H9 (cell line): ENCODE measurements around the gene SLC12A5. TPM values are rescaled to one million over a fixed set of nuclear protein-coding genes. Genes with fewer than 3 reads are reported as not detected.

Source experiments
- DNase-seq: peaks from one replicate; pipeline ENCODE4 v3.0.0-alpha.2; 2017
- H2AFZ ChIP-seq: one replicate; pipeline ENCODE4 v1.6.1; 2013; ENCODE audit warnings: mild to moderate bottlenecking, low read length, control low read depth, moderate library complexity
- H2AK5ac ChIP-seq: 2 replicates; pipeline ENCODE4 v1.6.1; 2013; ENCODE audit warnings: low read length, control low read depth, mixed read lengths; ENCODE audit not compliant: insufficient read length
- H2BK120ac ChIP-seq: one replicate; pipeline ENCODE4 v1.6.1; 2013; ENCODE audit warnings: low read depth, mild to moderate bottlenecking, low read length, control low read depth, inconsistent platforms; ENCODE audit not compliant: poor library complexity, severe bottlenecking
- H2BK12ac ChIP-seq: 2 replicates; pipeline ENCODE4 v1.6.1; 2013; ENCODE audit warnings: low read length, control low read depth, mixed read lengths, low read depth; ENCODE audit not compliant: insufficient read length
- H2BK15ac ChIP-seq: 2 replicates; pipeline ENCODE4 v1.6.1; 2013; ENCODE audit warnings: low read depth, low read length, control low read depth
- H2BK20ac ChIP-seq: one replicate; pipeline ENCODE4 v1.6.1; 2013; ENCODE audit warnings: low read depth, mild to moderate bottlenecking, low read length, control low read depth, inconsistent platforms; ENCODE audit not compliant: poor library complexity, severe bottlenecking
- H2BK5ac ChIP-seq: 2 replicates; pipeline ENCODE4 v1.6.1; 2013; ENCODE audit warnings: low read length, control low read depth, mixed read lengths; ENCODE audit not compliant: insufficient read length
- H3K14ac ChIP-seq: 2 replicates; pipeline ENCODE4 v1.6.1; 2013; ENCODE audit warnings: low read length, control low read depth; ENCODE audit not compliant: insufficient read depth
- H3K18ac ChIP-seq: 2 replicates; pipeline ENCODE4 v1.6.1; 2013; ENCODE audit warnings: low read depth, mild to moderate bottlenecking, mixed read lengths, low read length, control low read depth; ENCODE audit not compliant: insufficient read length
- H3K23ac ChIP-seq: 2 replicates; pipeline ENCODE4 v1.6.1; 2013; ENCODE audit warnings: low read length, control low read depth, mixed read lengths, low read depth; ENCODE audit not compliant: insufficient read length
- H3K23me2 ChIP-seq: 2 replicates; pipeline ENCODE4 v1.6.1; 2013; ENCODE audit warnings: low read depth, mild to moderate bottlenecking, mixed read lengths, low read length, control low read depth; ENCODE audit not compliant: insufficient read length, poor library complexity, severe bottlenecking
- H3K27ac ChIP-seq: 2 replicates; pipeline ENCODE4 v1.5.1; 2013; ENCODE audit warnings: low read length, control low read depth, mixed read lengths, low read depth; ENCODE audit not compliant: insufficient read length
- H3K27me3 ChIP-seq: 2 replicates; pipeline ENCODE4 v1.6.1; 2013; ENCODE audit warnings: low read length, control low read depth, inconsistent platforms; ENCODE audit not compliant: insufficient read depth
- H3K4ac ChIP-seq: 2 replicates; pipeline ENCODE4 v1.6.1; 2013; ENCODE audit warnings: low read depth, mild to moderate bottlenecking, control low read depth, inconsistent platforms, low read length, moderate library complexity
- H3K4me1 ChIP-seq: 2 replicates; pipeline ENCODE4 v1.6.1; 2013; ENCODE audit warnings: low read length, control low read depth, inconsistent platforms; ENCODE audit not compliant: insufficient read depth
- H3K4me2 ChIP-seq: 2 replicates; pipeline ENCODE4 v1.6.1; 2013; ENCODE audit warnings: low read length, control low read depth, mixed read lengths; ENCODE audit not compliant: insufficient read length, insufficient read depth
- H3K56ac ChIP-seq: 2 replicates; pipeline ENCODE4 v1.6.1; 2013; ENCODE audit warnings: low read depth, mild to moderate bottlenecking, mixed read lengths, low read length, control low read depth; ENCODE audit not compliant: insufficient read length
- H3K79me1 ChIP-seq: 2 replicates; pipeline ENCODE4 v1.6.1; 2013; ENCODE audit warnings: low read depth, mild to moderate bottlenecking, moderate library complexity, low read length, control low read depth, inconsistent platforms; ENCODE audit not compliant: insufficient read depth, poor library complexity, severe bottlenecking
- H3K79me2 ChIP-seq: 2 replicates; pipeline ENCODE4 v1.6.1; 2013; ENCODE audit warnings: low read length, control low read depth, inconsistent platforms; ENCODE audit not compliant: insufficient read depth
- H3K9ac ChIP-seq: 2 replicates; pipeline ENCODE4 v1.6.1; 2013; ENCODE audit warnings: low read length, control low read depth, mixed read lengths; ENCODE audit not compliant: insufficient read length; ENCODE audit errors: extremely low read depth
- H3K9me3 ChIP-seq: one replicate; pipeline ENCODE4 v1.6.1; 2013; ENCODE audit warnings: low read depth, low read length, inconsistent platforms; ENCODE audit not compliant: control insufficient read depth
- H3T11ph ChIP-seq: one replicate; pipeline ENCODE4 v1.6.1; 2013; ENCODE audit warnings: mild to moderate bottlenecking, low read length, control low read depth, inconsistent platforms
- H4K20me1 ChIP-seq: one replicate; pipeline ENCODE4 v1.6.1; 2013; ENCODE audit not compliant: control insufficient read depth, insufficient read length, insufficient read depth
- H4K5ac ChIP-seq: 2 replicates; pipeline ENCODE4 v1.6.1; 2013; ENCODE audit warnings: low read depth, mild to moderate bottlenecking, mixed read lengths, low read length, control low read depth; ENCODE audit not compliant: insufficient read length
- H4K8ac ChIP-seq: replicated peaks from 2 replicates; pipeline ENCODE4 v1.6.1; 2013; ENCODE audit warnings: low read length, control low read depth, mixed read lengths, low read depth; ENCODE audit not compliant: insufficient read length
- H4K91ac ChIP-seq: 2 replicates; pipeline ENCODE4 v1.6.1; 2013; ENCODE audit warnings: low read depth, mild to moderate bottlenecking, moderate library complexity, mixed read lengths, low read length, control low read depth; ENCODE audit not compliant: insufficient read length
- H3K27ac Mint-ChIP-seq, 3 experiments: 2 replicates in 2 of 3; 3 replicates in 1 of 3; pipeline ENCODE4 v1.8.0; 2020 to 2021; ENCODE audit warnings: mixed read lengths in 3 of 3, mild to moderate bottlenecking in 1 of 3, moderate library complexity in 1 of 3
- H3K27me3 Mint-ChIP-seq: 2 replicates; pipeline ENCODE4 v1.8.0; 2021; ENCODE audit warnings: low read depth, mild to moderate bottlenecking, moderate library complexity, mixed read lengths
- H3K36me3 Mint-ChIP-seq, 3 experiments: 2 replicates in 2 of 3; 3 replicates in 1 of 3; pipeline ENCODE4 v1.8.0; 2020 to 2021; ENCODE audit warnings: low read depth in 3 of 3, mixed read lengths in 3 of 3; ENCODE audit not compliant: insufficient read depth in 1 of 3
- H3K4me1 Mint-ChIP-seq, 2 experiments: 2 replicates each; pipeline ENCODE4 v1.8.0; 2020; ENCODE audit warnings: mixed read lengths in 2 of 2
- H3K4me3 Mint-ChIP-seq, 2 experiments: 2 replicates in 1 of 2; 3 replicates in 1 of 2; pipeline ENCODE4 v1.8.0; 2020 to 2021; ENCODE audit warnings: mild to moderate bottlenecking in 2 of 2, mixed read lengths in 2 of 2, moderate library complexity in 1 of 2
- H3K9me3 Mint-ChIP-seq, 2 experiments: 2 replicates in 1 of 2; 3 replicates in 1 of 2; pipeline ENCODE4 v1.8.0; 2020; ENCODE audit warnings: mild to moderate bottlenecking in 2 of 2, mixed read lengths in 2 of 2, moderate library complexity in 1 of 2
- WGBS: extraction: QIAGEN DNeasy Blood & Tissue Kit; methylation state at CpG from one replicate; pipeline ENCODE4 v1.1.7; 2013; ENCODE audit warnings: missing lambda C conversion rate, low lambda C conversion rate, mixed read lengths; ENCODE audit not compliant: insufficient read length; ENCODE audit errors: extremely low coverage; 5-methylcytosine and 5-hydroxymethylcytosine counted together
- total RNA-seq: library from RNA; stranded (reverse); gene quantifications from 2 replicates; pipeline ENCODE4 v1.2.1, GENCODE V29; 2021
- TF ChIP-seq, protein P1 (sequence below): fragments of 200-600 bp; sonication (generic); conservative IDR thresholded peaks from 3 replicates; pipeline ENCODE4 v1.8.0; 2021; ENCODE audit warnings: antibody characterized with exemption, mild to moderate bottlenecking

SLC12A5 gene
- total RNA-seq, 1 experiment from 2014 or later = 8.7 TPM

DNA sequence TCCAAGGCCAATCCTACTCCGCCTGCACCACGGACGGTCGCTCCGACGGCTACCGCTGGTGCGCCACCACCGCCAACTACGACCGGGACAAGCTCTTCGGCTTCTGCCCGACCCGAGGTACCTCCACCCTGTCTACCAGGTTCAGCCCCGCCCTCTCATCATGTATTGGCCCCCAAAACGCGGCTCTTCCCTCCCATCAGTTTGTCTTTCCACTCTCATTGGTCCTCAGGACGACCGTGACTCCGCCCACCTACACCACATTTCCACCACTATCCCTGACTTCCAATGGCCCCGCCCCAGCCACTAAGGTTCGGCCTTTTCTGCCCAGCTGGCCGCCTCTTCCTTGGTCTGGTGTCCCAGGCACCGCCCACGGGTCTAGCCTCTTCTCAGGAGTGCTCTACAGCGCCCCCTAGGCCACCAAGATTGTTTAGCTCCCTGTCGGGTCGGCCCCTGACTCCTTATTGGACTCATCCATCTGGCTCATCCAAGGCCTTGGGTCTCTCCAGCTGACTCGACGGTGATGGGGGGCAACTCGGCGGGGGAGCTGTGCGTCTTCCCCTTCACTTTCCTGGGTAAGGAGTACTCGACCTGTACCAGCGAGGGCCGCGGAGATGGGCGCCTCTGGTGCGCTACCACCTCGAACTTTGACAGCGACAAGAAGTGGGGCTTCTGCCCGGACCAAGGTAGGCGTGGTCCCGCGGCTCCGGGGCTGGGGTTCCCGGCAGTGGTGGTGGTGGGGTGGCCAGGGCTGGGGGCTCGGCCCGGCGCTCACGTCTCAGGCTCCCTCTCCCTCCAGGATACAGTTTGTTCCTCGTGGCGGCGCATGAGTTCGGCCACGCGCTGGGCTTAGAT lies 17.2 kb upstream of the SLC12A5 start:
- TF ChIP-seq, protein P1, sequence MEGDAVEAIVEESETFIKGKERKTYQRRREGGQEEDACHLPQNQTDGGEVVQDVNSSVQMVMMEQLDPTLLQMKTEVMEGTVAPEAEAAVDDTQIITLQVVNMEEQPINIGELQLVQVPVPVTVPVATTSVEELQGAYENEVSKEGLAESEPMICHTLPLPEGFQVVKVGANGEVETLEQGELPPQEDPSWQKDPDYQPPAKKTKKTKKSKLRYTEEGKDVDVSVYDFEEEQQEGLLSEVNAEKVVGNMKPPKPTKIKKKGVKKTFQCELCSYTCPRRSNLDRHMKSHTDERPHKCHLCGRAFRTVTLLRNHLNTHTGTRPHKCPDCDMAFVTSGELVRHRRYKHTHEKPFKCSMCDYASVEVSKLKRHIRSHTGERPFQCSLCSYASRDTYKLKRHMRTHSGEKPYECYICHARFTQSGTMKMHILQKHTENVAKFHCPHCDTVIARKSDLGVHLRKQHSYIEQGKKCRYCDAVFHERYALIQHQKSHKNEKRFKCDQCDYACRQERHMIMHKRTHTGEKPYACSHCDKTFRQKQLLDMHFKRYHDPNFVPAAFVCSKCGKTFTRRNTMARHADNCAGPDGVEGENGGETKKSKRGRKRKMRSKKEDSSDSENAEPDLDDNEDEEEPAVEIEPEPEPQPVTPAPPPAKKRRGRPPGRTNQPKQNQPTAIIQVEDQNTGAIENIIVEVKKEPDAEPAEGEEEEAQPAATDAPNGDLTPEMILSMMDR = peak; percentile 82
- Histone ChIP-seq H3K23ac (no peak overlapping the region), H3K23me2 (peaks cover 6% of the 10 kb centered on the region), H2BK15ac (no peak overlapping the region), H4K5ac (no peak overlapping the region), H4K20me1 (no peaks in the 10 kb centered on the region), H3K79me1 (no peaks in the 10 kb centered on the region), H3K4ac (no peak overlapping the region), H3K18ac (no peak overlapping the region), H3K4me2 (no peak overlapping the region), H4K91ac (no peak overlapping the region), H3K14ac (no peak overlapping the region; the same call in 1 of the 2 replicates), H3K9ac (no peak overlapping the region), H3T11ph (no peak overlapping the region), H3K79me2 (no peaks in the 10 kb centered on the region), H2AFZ (no peak overlapping the region), H2BK5ac (no peak overlapping the region), H2AK5ac (no peak overlapping the region), H3K27ac (no peak overlapping the region), H3K27me3 (no peaks in the 10 kb centered on the region; the same call in 1 of the 2 replicates), H2BK12ac (no peak overlapping the region), H2BK20ac (no peak overlapping the region), H2BK120ac (no peak overlapping the region), H3K4me1 (peaks cover 6% of the 10 kb centered on the region; the same call in 1 of the 2 replicates), H3K56ac (no peak overlapping the region), H3K9me3 (no peaks in the 10 kb centered on the region), H4K8ac (no peak overlapping the region)
- H3K4me3 Mint-ChIP-seq = peak overlapping the region; percentile 47 to 48
- H3K4me1 Mint-ChIP-seq = peaks cover 36 to 46% of the 10 kb centered on the region in 2 experiments
- no CpG with 5 or more reads among the region's 57 CpGs for WGBS
- H3K9me3 Mint-ChIP-seq = peaks cover 5 to 17% of the 10 kb centered on the region in 2 experiments; a peak in 2 of 5 replicates
- peaks cover 23% of the 10 kb centered on the region for H3K27me3 Mint-ChIP-seq
- peaks cover 5 to 18% (median 10%) of the 10 kb centered on the region in 3 experiments for H3K36me3 Mint-ChIP-seq
- H3K27ac Mint-ChIP-seq = peak overlapping the region; percentile 6 to 30 (median 8); a peak in 3 of 7 replicates
- peak; percentile 98 for DNase-seq
